ENCODE results near the gene ILDR1. TPM values are rescaled to one million over a fixed set of nuclear protein-coding genes. Genes with fewer than 3 reads are reported as not detected.

ILDR1 gene
- total and polyA plus RNA-seq, 2 of the 4 experiments (the other 2 are of a cell fraction), result not detected

DNA sequence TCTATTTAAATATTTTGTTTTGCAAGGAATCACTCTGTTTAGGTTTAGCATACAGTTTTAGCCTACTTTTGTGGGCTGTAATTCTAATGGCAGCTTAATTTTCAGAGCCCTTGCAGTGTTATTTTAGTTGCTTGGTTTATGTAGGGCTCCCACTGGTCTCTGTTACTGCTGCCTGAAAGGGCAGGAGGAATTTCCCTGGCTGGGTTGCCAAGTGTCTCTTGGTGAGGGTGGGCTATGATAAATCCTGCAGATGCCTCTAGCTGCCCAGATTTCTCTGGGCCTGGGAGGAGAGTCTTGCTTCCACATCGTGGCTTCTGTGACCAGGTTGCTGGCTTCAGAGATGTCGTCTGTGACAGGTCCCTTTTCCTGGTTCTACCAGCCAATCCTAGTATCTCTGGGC lies 36.2 kb downstream of the ILDR1 start:
- no peak for DNase-seq
- no peak overlapping the region for H3K23ac ChIP-seq (ENCODE audit: low read depth, low read length)
- H2AK5ac ChIP-seq (ENCODE audit: low read depth, low read length), result no peak overlapping the region
- H3K4me2 ChIP-seq (ENCODE audit: low read depth, low read length), result no peak overlapping the region
- H4K91ac ChIP-seq (ENCODE audit: insufficient read depth, low read depth, low read length), result no peak overlapping the region
- no peaks in the 10 kb centered on the region for H3K9me1 ChIP-seq (ENCODE audit: insufficient read depth, low read length)
- H4K20me1 ChIP-seq (ENCODE audit: insufficient read depth, low read length), result no peaks in the 10 kb centered on the region
- H3K4ac ChIP-seq (ENCODE audit: low read depth, low read length), result no peak overlapping the region
- H3K9me3 ChIP-seq (ENCODE audit: control insufficient read depth, insufficient read depth, low read length), result no peaks in the 10 kb centered on the region
- no peaks in the 10 kb centered on the region for H3K36me3 ChIP-seq (ENCODE audit: control insufficient read depth, insufficient read depth, low read length)
- no peak overlapping the region for H2AFZ ChIP-seq (replicated peaks; ENCODE audit: low read length, poor library complexity)
- dilution Hi-C loops (cut with HindIII; ENCODE audit: low sequenced_read_pairs, unreplicated experiment) (no loop called here), in situ Hi-C loops (cut with MboI; ENCODE audit: low sequenced_read_pairs) (no loop called here), intact Hi-C loops (cut with micrococcal nuclease) (no loop called here)
- TF ChIP-seq USF2 (IDR thresholded peaks at IDR 0.05; ENCODE audit: low read depth, low read length), result no peak
- H3K4me3 ChIP-seq (ENCODE audit: insufficient read depth, low read depth, low read length), result no peak overlapping the region
- ChIA-PET POLR2A (ENCODE audit: unreplicated experiment) (no interaction called here), CTCF (no interaction called here)
- BruUV-seq (replicated peaks), result no TSS peak
- no peak overlapping the region for H2BK20ac ChIP-seq (ENCODE audit: low read depth, low read length)
- no peak overlapping the region for H3K56ac ChIP-seq (ENCODE audit: extremely low read depth, insufficient read depth, low read length)
- no peak overlapping the region for H2BK5ac ChIP-seq (ENCODE audit: low read depth, low read length, poor library complexity, severe bottlenecking)
- no peak overlapping the region for H4K8ac ChIP-seq (ENCODE audit: low read depth in 2 of 2, low read length in 2 of 2)
- no peaks in the 10 kb centered on the region for H3K79me1 ChIP-seq (ENCODE audit: low read depth in 1 of 2, low read length in 2 of 2)
- H3K9ac ChIP-seq (ENCODE audit: low read depth, low read length), result no peak overlapping the region
- H2BK15ac ChIP-seq (ENCODE audit: low read depth, low read length), result no peak overlapping the region
- no peaks in the 10 kb centered on the region; the same call in none of the 2 replicates for H3K27me3 ChIP-seq (ENCODE audit: control insufficient read depth, insufficient read depth, low read length)
- no CpG with 5 or more reads among the region's 2 CpGs for WGBS, 2 experiments (ENCODE audit: extremely low coverage in 2 of 2, insufficient read length in 1 of 2)
- no peak overlapping the region for H2BK120ac ChIP-seq (ENCODE audit: low read depth, low read length)
- H3K27ac ChIP-seq (ENCODE audit: insufficient read depth, low read length), result no peak overlapping the region
- H3K14ac ChIP-seq (replicated peaks; ENCODE audit: low read depth, low read length), result no peak overlapping the region
- no peak overlapping the region for H2AK9ac ChIP-seq (replicated peaks; ENCODE audit: low read depth, low read length, poor library complexity)
- no peaks in the 10 kb centered on the region for H3K4me1 ChIP-seq (ENCODE audit: control insufficient read depth, insufficient read depth, low read length)
- H3K18ac ChIP-seq (ENCODE audit: low read depth, low read length), result no peak overlapping the region
- H4K5ac ChIP-seq (ENCODE audit: low read depth, low read length), result no peak overlapping the region
- ATAC-seq (ENCODE audit: low read depth), result no peak
